ENCODE data around the gene PICK1. TPM values are rescaled to one million over a fixed set of nuclear protein-coding genes. Genes with fewer than 3 reads are reported as not detected.

Gene PICK1
- polyA plus RNA-seq, 1 donor from 2014 or later, result 101 TPM

GRCh38 chr22:38062791-38063190 lies 5.6 kb downstream of the PICK1 start:
- TF ChIP-seq MXI1 (conservative IDR thresholded peaks at IDR 0.05; ENCODE audit: poor library complexity, severe bottlenecking) (no peak), EZH2 (IDR thresholded peaks at IDR 0.05; ENCODE audit: borderline replicate concordance, insufficient read depth, low read length, poor library complexity, severe bottlenecking) (no peak), RAD21 (conservative IDR thresholded peaks at IDR 0.05) (no peak), CTCF (IDR thresholded peaks at IDR 0.05; ENCODE audit: poor library complexity, severe bottlenecking) (no peak), REST (IDR thresholded peaks at IDR 0.05; ENCODE audit: borderline replicate concordance) (no peak), EP300 (conservative IDR thresholded peaks at IDR 0.05; ENCODE audit: poor library complexity, severe bottlenecking) (no peak), TAF1 (IDR thresholded peaks at IDR 0.05; ENCODE audit: low read depth) (no peak), POLR2AphosphoS5 (IDR thresholded peaks at IDR 0.05) (no peak), SMC3 (conservative IDR thresholded peaks at IDR 0.05; ENCODE audit: poor library complexity) (no peak)
- no peak overlapping the region for H3K9ac ChIP-seq (ENCODE audit: low read length)

GRCh38 chr22:38065539-38065938 lies 8.3 kb downstream of the PICK1 start:
- H2AFZ ChIP-seq (ENCODE audit: low read depth, low read length), result no peak overlapping the region

More at GRCh38 chr22:38062791-38063190, 5.6 kb downstream of the PICK1 start:
- no peak overlapping the region for H2AFZ ChIP-seq (ENCODE audit: low read depth, low read length)
- no peaks in the 10 kb centered on the region for H3K36me3 ChIP-seq (ENCODE audit: insufficient read depth, low read length)
- no peak overlapping the region for H3K27ac ChIP-seq (ENCODE audit: low read length)
- H3K79me2 ChIP-seq (replicated peaks; ENCODE audit: insufficient read depth, low read length), result peaks cover 2% of the 10 kb centered on the region
- H3K4me2 ChIP-seq (ENCODE audit: low read length), result no peak overlapping the region
- no peaks in the 10 kb centered on the region for H3K27me3 ChIP-seq (ENCODE audit: insufficient read depth, low read depth, low read length)
- H3K9me3 ChIP-seq (ENCODE audit: low read length), result no peaks in the 10 kb centered on the region
- no peak overlapping the region for H3K4me3 ChIP-seq (ENCODE audit: low read length)
- H4K20me1 ChIP-seq (ENCODE audit: insufficient read depth), result no peaks in the 10 kb centered on the region
- H3K9me2 ChIP-seq (ENCODE audit: insufficient read depth, low read length), result no peaks in the 10 kb centered on the region
- H3F3A ChIP-seq (ENCODE audit: insufficient read depth, low read length, poor library complexity, severe bottlenecking), result no peaks in the 10 kb centered on the region

More at GRCh38 chr22:38065539-38065938, 8.3 kb downstream of the PICK1 start:
- Histone ChIP-seq H3K36me3 (ENCODE audit: insufficient read depth, low read length) (no peaks in the 10 kb centered on the region), H3K79me2 (replicated peaks; ENCODE audit: insufficient read depth, low read length) (no peaks in the 10 kb centered on the region), H3K9me3 (ENCODE audit: low read length) (no peaks in the 10 kb centered on the region), H3K4me2 (ENCODE audit: low read length) (no peak overlapping the region), H4K20me1 (ENCODE audit: insufficient read depth) (no peaks in the 10 kb centered on the region), H3K27me3 (ENCODE audit: insufficient read depth, low read depth, low read length) (no peaks in the 10 kb centered on the region), H3K9ac (ENCODE audit: low read length) (no peak overlapping the region), H3K27ac (ENCODE audit: low read length) (no peak overlapping the region), H3K9me2 (ENCODE audit: insufficient read depth, low read length) (no peaks in the 10 kb centered on the region), H3K4me3 (ENCODE audit: low read length) (no peak overlapping the region), H3F3A (ENCODE audit: insufficient read depth, low read length, poor library complexity, severe bottlenecking) (no peaks in the 10 kb centered on the region)
- no peak for TF ChIP-seq RAD21 (conservative IDR thresholded peaks at IDR 0.05)
- no peak for TF ChIP-seq CTCF (IDR thresholded peaks at IDR 0.05; ENCODE audit: poor library complexity, severe bottlenecking)
- no peak for TF ChIP-seq EP300 (conservative IDR thresholded peaks at IDR 0.05; ENCODE audit: poor library complexity, severe bottlenecking)
- no peak for TF ChIP-seq REST (IDR thresholded peaks at IDR 0.05; ENCODE audit: borderline replicate concordance)
- TF ChIP-seq POLR2AphosphoS5 (IDR thresholded peaks at IDR 0.05), result no peak
- no peak for TF ChIP-seq SMC3 (conservative IDR thresholded peaks at IDR 0.05; ENCODE audit: poor library complexity)
- no peak for TF ChIP-seq MXI1 (conservative IDR thresholded peaks at IDR 0.05; ENCODE audit: poor library complexity, severe bottlenecking)
- TF ChIP-seq TAF1 (IDR thresholded peaks at IDR 0.05; ENCODE audit: low read depth), result no peak
- no peak for TF ChIP-seq EZH2 (IDR thresholded peaks at IDR 0.05; ENCODE audit: borderline replicate concordance, insufficient read depth, low read length, poor library complexity, severe bottlenecking)
